A673 (cell line): Measurements from ENCODE around the gene MYL12B.

Source experiments
- CTCF ChIP-seq: fragments of 300-800, 200-600 bp; sonication (generic); conservative IDR thresholded peaks from 2 replicates; pipeline ENCODE4 v1.5.1; 2017; ENCODE audit warnings: low read depth, mild to moderate bottlenecking, antibody characterized with exemption, low read length, moderate library complexity, mixed read lengths
- EZH2 ChIP-seq: fragments of 200-600 bp; sonication (generic); IDR thresholded peaks from 2 replicates; pipeline ENCODE4 v1.6.1; 2017; ENCODE audit warnings: borderline replicate concordance, low read depth, mild to moderate bottlenecking, mixed read lengths, antibody characterized with exemption, low read length; ENCODE audit not compliant: poor library complexity, severe bottlenecking

- TF ChIP-seq CTCF (no peak), EZH2 (no peak)
Observed at GRCh38 chr18:3255611-3256165, 6.2 kb upstream of the MYL12B start.
